Measurements from ENCODE around the gene FBRSL1.

GRCh38 chr12:132500856-132501180 is 10.9 kb downstream of the FBRSL1 start:
- TF ChIP-seq, protein P1, sequence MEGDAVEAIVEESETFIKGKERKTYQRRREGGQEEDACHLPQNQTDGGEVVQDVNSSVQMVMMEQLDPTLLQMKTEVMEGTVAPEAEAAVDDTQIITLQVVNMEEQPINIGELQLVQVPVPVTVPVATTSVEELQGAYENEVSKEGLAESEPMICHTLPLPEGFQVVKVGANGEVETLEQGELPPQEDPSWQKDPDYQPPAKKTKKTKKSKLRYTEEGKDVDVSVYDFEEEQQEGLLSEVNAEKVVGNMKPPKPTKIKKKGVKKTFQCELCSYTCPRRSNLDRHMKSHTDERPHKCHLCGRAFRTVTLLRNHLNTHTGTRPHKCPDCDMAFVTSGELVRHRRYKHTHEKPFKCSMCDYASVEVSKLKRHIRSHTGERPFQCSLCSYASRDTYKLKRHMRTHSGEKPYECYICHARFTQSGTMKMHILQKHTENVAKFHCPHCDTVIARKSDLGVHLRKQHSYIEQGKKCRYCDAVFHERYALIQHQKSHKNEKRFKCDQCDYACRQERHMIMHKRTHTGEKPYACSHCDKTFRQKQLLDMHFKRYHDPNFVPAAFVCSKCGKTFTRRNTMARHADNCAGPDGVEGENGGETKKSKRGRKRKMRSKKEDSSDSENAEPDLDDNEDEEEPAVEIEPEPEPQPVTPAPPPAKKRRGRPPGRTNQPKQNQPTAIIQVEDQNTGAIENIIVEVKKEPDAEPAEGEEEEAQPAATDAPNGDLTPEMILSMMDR (IDR thresholded peaks at IDR 0.05), result no peak
- TF ChIP-seq EZH2 (IDR thresholded peaks at IDR 0.05; ENCODE audit: borderline replicate concordance, insufficient read depth, low read depth, low read length, poor library complexity, severe bottlenecking), result no peak
